Psoas muscle (tissue), 8 donors: Measurements from ENCODE around the gene INSM1. TPM values are rescaled to one million over a fixed set of nuclear protein-coding genes. Genes with fewer than 3 reads are reported as not detected.

ENCODE experiments used
- ATAC-seq, 4 donors: fragments of 200-7000 bp; cut with Tn5 transposase; one replicate each; pipeline ENCODE4 v1.9.1; 2020; ENCODE audit warnings: moderate library complexity in 3 of 4, mild to moderate bottlenecking in 2 of 4
- DNase-seq, 2 donors: peaks; one replicate each; pipeline ENCODE4 v3.0.0-alpha.2; 2020
- H3K27ac ChIP-seq: fragments of 200-600 bp; one replicate; pipeline ENCODE4 v1.8.0; 2022
- H3K27me3 ChIP-seq, 3 donors: fragments of 200-600 bp in 1 of 3; one replicate each; pipeline versions ENCODE4 v1.6.1 to v1.8.0; 2013 to 2022; ENCODE audit warnings: low read length in 2 of 3, mild to moderate bottlenecking in 2 of 3, moderate library complexity in 1 of 3; ENCODE audit not compliant: insufficient read depth in 3 of 3
- H3K36me3 ChIP-seq, 2 donors: fragments of 200-600 bp in 1 of 2; one replicate each; pipeline versions ENCODE4 v1.6.1 to v1.8.0; 2013 to 2022; ENCODE audit warnings: low read depth in 1 of 2, mild to moderate bottlenecking in 1 of 2, moderate library complexity in 1 of 2; ENCODE audit not compliant: insufficient read depth in 1 of 2
- H3K4me1 ChIP-seq: fragments of 200-600 bp; one replicate; pipeline ENCODE4 v1.8.0; 2022
- H3K4me3 ChIP-seq: fragments of 200-600 bp; one replicate; pipeline ENCODE4 v1.8.0; 2022; ENCODE audit warnings: mild to moderate bottlenecking
- H3K9me3 ChIP-seq: fragments of 200-600 bp; one replicate; pipeline ENCODE4 v1.8.0; 2022
- WGBS, 3 donors: extraction: QIAGEN DNeasy Blood & Tissue Kit; methylation state at CpG; one replicate each; pipeline versions ENCODE4 v1.1.6 to v1.1.7; 2013; 5-methylcytosine and 5-hydroxymethylcytosine counted together
- intact Hi-C, 2 donors: fragments of 100-400 bp; cut with DNase I; formaldehyde crosslinking; loops; one replicate each; pipeline versions ENCODE4 v1.11.0 to v1.14.2; 2022
- polyA plus RNA-seq, 3 donors: library from polyadenylated mRNA; stranded (reverse); fragments of 200-250 nt; gene quantifications; one replicate each; pipeline ENCODE4 v1.2.3, GENCODE V29; 2013
- total RNA-seq, 4 donors: library from RNA; stranded (reverse); fragmentation: NEBNext Ultra II Directional in 2 of 4; extraction: Animal tissue kit (Norgen Biotek cat#: 25700) in 2 of 4; gene quantifications; one replicate each; pipeline versions ENCODE4 v1.2.1 to v1.2.4, GENCODE V29; 2021 to 2023
- TF ChIP-seq, protein P1 (sequence below): fragments of 200-600 bp; IDR thresholded peaks from one replicate; pipeline ENCODE4 v1.8.0; 2022; ENCODE audit warnings: antibody characterized with exemption
- donor health status: healthy with polysubstance abuse.
- donor health status: DM: no; HTN: no; CAD: no; lungs with moderate emphysema.
- donor health status: Bipolar disorder and iron deficiency.
- donor health status: healthy.
- donor health status: DM: yes; HTN: yes; CAD: no.
- donor health status: DM: no; HTN: no; CAD: no.
- donor health status: DM: no; HTN: no; CAD: no.
- donor health status: DM: yes; HTN: yes; CAD: no.

Gene INSM1
- total and polyA plus RNA-seq, 7 donors, result 0.08 TPM; not detected in 6

DNA sequence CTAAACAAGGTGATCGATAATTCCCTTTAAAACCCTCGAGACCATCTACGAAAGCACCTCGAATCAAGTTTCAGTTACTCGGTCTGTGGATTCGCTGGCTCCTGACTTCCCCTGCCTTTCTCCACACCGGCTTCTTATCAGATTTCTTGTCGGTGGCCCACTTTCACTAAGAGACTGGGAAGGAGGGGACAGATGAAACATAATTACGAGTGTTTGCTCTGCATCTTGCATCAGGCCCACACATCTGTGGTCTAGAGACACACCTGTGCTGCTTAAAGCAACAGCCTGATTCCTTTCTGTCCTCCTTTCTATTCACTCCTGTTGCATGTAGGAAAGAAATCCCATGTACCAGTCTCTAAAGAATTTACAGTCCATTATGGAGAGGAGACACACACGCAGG is 37.7 kb downstream of the INSM1 start:
- TF ChIP-seq, protein P1, sequence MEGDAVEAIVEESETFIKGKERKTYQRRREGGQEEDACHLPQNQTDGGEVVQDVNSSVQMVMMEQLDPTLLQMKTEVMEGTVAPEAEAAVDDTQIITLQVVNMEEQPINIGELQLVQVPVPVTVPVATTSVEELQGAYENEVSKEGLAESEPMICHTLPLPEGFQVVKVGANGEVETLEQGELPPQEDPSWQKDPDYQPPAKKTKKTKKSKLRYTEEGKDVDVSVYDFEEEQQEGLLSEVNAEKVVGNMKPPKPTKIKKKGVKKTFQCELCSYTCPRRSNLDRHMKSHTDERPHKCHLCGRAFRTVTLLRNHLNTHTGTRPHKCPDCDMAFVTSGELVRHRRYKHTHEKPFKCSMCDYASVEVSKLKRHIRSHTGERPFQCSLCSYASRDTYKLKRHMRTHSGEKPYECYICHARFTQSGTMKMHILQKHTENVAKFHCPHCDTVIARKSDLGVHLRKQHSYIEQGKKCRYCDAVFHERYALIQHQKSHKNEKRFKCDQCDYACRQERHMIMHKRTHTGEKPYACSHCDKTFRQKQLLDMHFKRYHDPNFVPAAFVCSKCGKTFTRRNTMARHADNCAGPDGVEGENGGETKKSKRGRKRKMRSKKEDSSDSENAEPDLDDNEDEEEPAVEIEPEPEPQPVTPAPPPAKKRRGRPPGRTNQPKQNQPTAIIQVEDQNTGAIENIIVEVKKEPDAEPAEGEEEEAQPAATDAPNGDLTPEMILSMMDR, result no peak
- H3K9me3 ChIP-seq, result no peaks in the 10 kb centered on the region
- H3K27ac ChIP-seq, result no peak overlapping the region
- 83 to 89% (median 83%) methylated on average over 10 of the region's 10 CpGs for WGBS, 3 donors
- DNase-seq (no peak), ATAC-seq (no peak)
- H3K36me3 ChIP-seq, result peaks cover 0 to 32% of the 10 kb centered on the region in 2 donors
- no peaks in the 10 kb centered on the region for H3K27me3 ChIP-seq
- H3K4me1 ChIP-seq, result no peaks in the 10 kb centered on the region
- intact Hi-C loops, result no loop called here
- H3K4me3 ChIP-seq, result no peak overlapping the region

DNA sequence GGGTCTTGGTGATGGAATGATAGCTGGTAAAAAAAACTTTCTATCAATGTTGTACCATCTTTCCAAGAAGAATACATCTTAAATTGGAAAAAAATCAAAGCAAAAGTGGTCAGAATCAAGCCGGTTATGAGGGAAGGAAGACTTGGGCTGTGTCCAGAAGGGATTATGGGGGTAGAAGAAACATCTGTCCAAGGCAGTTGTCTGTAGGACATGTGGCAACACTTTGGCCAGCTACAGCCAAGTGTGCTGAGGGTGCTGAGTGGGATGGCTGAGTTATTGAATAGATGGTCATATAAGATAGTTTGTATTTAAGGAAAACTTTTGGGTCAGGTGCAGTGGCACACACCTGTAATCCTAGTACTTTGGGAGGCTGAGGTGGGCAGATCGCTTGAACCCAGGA is 38.4 kb downstream of the INSM1 start:
- 63 to 70% (median 67%) methylated on average over 2 of the region's 2 CpGs for WGBS, 3 donors
- DNase-seq, result no peak
- peak in 3 of 4 donors; percentile 52 to 60 (median 55) for ATAC-seq
- no peaks in the 10 kb centered on the region for H3K9me3 ChIP-seq
- H3K27ac ChIP-seq, result no peak overlapping the region
- TF ChIP-seq, protein P1, result no peak
- peaks cover 0 to 30% of the 10 kb centered on the region in 2 donors for H3K36me3 ChIP-seq
- H3K4me3 ChIP-seq, result no peak overlapping the region
- intact Hi-C loops, result no loop called here
- no peaks in the 10 kb centered on the region for H3K4me1 ChIP-seq
- H3K27me3 ChIP-seq, result no peaks in the 10 kb centered on the region

DNA sequence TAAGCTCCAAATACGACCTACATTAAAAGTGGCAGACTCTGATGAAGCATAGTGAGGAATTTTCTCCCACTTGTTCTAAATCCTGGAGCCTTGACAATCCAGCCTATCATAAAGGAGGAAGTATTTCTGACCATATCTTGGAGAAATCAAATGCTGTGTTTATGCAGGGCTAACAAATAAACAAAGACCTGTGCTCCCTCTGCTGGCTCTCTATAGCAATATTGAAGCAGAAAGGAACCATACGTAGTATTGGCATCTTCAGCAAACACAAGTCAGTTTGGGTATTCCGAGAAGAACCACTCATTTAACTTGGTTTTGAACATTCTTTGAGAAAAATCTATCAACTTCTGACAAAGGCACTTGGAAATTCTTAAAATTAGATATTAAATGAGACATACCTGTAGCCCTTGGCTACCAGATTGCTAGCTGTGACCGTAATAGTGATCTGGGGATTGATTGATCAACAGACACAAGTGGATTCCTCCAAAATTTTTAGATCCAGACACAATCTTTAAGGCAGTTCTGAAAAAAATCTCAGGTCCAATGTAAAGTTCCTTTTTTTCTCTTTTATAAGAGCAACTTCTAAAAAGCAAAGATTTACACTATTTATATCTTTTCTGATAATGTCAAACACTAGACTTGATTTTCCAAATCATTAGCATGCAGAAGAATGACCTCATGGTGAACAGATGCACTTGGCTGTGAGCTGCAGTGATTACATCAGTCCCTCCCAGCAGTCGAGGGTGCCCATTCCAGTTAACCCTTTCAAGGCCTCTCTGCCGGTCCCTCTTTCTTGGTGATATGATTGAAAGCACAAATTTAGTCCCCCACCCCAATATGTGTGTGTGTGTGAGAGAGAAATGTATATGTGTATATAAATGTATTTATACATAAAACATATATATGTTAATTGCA is 40.2 kb downstream of the INSM1 start:
- intact Hi-C loops, result no loop called here
- no peak overlapping the region for H3K27ac ChIP-seq
- H3K4me3 ChIP-seq, result no peak overlapping the region
- no peak for DNase-seq
- TF ChIP-seq, protein P1, result no peak
- ATAC-seq, result peak in 2 of 4 donors; percentile 65 to 70
- WGBS, 3 donors, result 57 to 68% (median 58%) methylated on average over 6 of the region's 6 CpGs
- no peaks in the 10 kb centered on the region for H3K4me1 ChIP-seq
- no peaks in the 10 kb centered on the region for H3K9me3 ChIP-seq
- H3K27me3 ChIP-seq, result no peaks in the 10 kb centered on the region
- H3K36me3 ChIP-seq, result peaks cover 0 to 18% of the 10 kb centered on the region in 2 donors

DNA sequence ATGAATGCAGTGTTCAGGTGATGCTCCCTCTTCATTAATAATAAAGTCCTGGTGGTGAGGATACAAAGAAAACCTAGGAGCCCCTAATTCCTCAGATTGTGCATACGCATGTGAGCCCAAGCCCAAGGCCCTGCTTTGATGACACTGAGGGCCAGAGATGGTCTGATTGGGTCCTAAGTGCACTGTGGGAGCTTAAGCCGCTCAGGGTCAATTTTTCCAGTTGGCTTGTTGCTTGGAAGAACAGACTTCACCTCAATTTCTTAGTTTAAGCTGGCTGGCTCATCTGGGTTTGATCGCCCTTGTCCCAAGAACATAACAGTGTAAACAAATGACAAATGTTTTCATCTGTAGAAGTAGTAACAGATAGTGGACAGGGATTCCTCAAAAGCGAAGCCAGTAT is 41.4 kb downstream of the INSM1 start:
- no peaks in the 10 kb centered on the region for H3K4me1 ChIP-seq
- H3K27ac ChIP-seq, result no peak overlapping the region
- ATAC-seq, result no peak
- no peak overlapping the region for H3K4me3 ChIP-seq
- H3K9me3 ChIP-seq, result no peaks in the 10 kb centered on the region
- H3K27me3 ChIP-seq, result no peaks in the 10 kb centered on the region
- 85 to 99% (median 94%) methylated on average over 4 of the region's 4 CpGs for WGBS, 3 donors
- TF ChIP-seq, protein P1, result no peak
- intact Hi-C loops, result no loop called here
- DNase-seq, result no peak
- H3K36me3 ChIP-seq, result peaks cover 0 to 7% of the 10 kb centered on the region in 2 donors
